Measurements from ENCODE around the gene FARSB.

The FARSB gene

GRCh38 chr2:222545823-222546795 lies 109.8 kb downstream of the FARSB start:
- no peak for DNase-seq

- no peak for DNase-seq
These were observed 111.2 kb downstream of the FARSB start for GRCh38 chr2:222544661-222545060.

GRCh38 chr2:222538535-222538934 lies 117.4 kb downstream of the FARSB start:
- no peak for DNase-seq

- DNase-seq, result no peak
These were observed 120.4 kb downstream of the FARSB start for GRCh38 chr2:222535477-222535876.

- no peak for DNase-seq
These were observed 123.6 kb downstream of the FARSB start for GRCh38 chr2:222532315-222532714.

DNA sequence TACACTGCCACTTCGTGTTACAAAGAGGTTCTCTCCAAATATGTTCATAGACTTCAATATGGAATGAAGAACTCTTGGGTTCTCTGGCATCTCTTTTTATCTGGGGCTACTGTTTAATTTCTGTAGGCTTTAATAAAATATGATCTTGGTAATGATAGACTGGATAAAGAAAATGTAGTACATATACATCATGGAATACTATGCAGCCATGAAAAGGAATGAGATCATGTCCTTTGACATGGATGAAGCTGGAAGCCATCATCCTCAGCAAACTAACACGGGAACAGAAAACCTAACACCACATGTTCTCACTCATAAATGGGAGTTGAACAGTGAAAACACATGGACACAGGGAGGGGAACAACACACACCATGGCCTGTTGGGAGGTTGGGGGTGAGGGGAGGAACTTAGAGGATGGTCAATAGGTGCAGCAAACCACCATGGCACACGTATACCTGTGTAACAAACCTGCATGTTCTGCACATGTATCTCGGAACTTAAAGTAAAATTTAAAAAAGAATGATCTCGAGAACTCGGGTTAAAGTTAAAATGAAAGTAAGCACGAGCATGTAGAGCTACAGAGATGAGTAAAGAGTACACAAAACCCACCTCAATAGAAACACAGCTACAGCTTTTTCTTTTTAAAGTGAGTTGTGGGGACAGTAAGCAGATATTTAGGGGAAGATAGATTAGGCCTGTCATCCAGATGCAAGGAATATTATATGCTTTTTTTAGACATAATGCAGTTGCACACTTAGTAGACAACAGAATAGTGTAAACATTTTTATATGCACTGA lies 129.2 kb downstream of the FARSB start:
- DNase-seq, result no peak

GRCh38 chr2:222525811-222526210 lies 130.1 kb downstream of the FARSB start:
- DNase-seq, result no peak

DNA sequence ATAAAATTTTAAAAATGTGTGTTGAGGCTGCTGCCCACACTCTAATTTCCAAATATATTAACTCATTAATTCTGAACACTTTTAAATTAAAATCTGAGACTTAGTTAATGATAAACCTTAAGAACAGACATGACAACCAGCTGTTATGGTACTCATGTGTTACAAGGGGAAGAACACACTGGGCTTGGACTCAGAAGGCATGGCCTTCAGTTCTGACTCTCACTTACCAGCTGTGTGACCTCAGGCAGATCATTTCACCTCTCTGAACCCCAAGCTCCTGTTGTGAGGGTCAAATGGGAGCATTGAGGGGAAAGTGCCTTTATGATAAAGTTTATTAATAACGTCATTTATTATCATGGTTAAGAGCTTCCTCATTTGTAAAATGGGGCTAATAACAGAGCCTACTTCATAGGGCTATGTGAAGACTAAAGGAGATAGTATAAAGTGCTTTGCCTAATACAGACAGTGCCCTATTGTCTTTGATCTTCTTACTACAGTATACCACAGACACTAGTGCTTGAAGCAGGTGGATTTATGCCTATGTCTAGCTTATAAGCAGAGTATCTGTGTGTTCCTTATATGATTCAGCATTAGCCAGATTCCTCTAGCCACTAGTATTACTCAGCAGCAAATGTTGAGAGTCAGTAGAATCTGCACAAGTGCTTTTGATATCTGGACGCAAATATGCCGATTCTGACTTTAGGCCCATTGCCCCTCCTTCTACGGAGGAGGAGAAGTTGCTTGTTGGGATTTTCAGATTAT lies 131.9 kb downstream of the FARSB start:
- no peak for DNase-seq

DNA sequence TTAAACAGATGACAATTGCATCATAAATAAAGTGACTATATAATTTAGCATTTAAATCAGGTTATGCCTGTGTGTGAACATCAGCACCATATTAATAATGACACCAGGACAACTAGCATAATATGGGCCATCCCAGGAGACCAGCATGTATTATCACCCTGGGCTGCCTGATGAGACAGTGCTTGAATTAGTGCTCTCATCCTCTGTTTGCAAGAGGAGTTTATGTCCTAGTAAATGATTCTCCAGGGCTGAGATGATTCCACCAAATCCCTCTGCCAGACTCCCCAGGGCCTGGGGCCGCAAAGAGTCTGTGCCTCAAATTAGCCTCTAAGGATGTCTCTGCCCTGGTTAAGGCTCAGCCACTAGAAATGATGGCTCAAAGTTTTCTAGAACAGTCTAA lies 133.8 kb downstream of the FARSB start:
- DNase-seq, result no peak

DNA sequence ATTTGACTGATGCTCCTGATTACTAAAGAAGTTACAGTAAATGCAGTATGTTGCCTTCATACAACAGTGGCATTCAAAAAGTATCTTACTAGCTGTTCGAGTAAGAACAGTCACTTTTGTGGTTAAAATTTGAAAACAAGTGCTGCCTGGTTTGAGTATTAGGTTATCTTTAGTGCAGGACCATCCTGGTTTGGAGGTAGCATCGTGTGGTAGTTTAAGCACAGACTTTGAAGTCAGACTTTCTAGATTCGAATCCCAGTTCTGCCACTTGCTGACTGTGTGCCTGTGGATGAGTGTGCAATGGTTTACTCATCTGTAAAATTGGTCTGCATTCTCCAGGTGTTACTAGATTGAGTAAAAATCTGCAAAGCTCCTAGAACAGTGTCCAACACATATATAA lies 134.8 kb downstream of the FARSB start:
- no peak for DNase-seq

Measured in NCI-H1436 treated with DMSO at 0.1 percent for 48 hours (cell line).